ENCODE data around the gene ALG3. TPM values are rescaled to one million over a fixed set of nuclear protein-coding genes. Genes with fewer than 3 reads are reported as not detected.

Gene ALG3
- total RNA-seq, 4 donors from 2014 or later: 38.9 to 79.5 (median 58.7) TPM

DNA sequence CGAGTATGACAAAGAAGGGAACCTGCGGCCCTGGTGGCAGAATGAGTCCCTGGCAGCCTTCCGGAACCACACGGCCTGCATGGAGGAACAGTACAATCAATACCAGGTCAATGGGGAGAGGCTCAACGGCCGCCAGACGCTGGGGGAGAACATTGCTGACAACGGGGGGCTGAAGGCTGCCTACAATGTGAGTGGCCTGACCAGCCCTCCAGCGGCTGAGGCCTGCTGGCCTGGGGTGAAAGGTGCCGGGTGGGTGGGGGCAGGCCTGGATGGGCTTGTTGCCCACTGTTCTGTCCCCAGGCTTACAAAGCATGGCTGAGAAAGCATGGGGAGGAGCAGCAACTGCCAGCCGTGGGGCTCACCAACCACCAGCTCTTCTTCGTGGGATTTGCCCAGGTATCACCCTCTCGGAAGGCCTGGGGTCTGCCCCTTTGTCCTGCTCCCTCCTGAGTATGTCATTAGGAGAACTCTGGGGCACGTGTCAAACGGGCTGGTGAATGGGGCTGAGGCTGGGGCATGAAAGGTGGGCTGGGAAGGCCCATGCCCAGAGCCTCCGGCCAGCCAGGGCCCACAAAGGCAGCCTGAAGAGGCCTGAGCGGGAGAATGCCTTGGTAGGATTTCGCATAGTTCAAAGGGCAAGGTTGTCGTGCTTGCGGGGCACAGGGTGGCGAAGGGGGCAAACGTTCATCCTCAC, 42.4 kb upstream of the ALG3 start:
- H3K27me3 ChIP-seq: peaks cover 0 to 32% of the 10 kb centered on the region in 2 donors
- H3K9me3 ChIP-seq: no peaks in the 10 kb centered on the region
- H3K27ac ChIP-seq: no peak overlapping the region
- H3K36me3 ChIP-seq: no peaks in the 10 kb centered on the region
- no peak for DNase-seq (ENCODE audit: low spot score in 2 of 2)
- no peak for TF ChIP-seq POLR2A (IDR thresholded peaks at IDR 0.05)
- no peak for TF ChIP-seq EP300 (IDR thresholded peaks at IDR 0.05)
- TF ChIP-seq, protein P1, sequence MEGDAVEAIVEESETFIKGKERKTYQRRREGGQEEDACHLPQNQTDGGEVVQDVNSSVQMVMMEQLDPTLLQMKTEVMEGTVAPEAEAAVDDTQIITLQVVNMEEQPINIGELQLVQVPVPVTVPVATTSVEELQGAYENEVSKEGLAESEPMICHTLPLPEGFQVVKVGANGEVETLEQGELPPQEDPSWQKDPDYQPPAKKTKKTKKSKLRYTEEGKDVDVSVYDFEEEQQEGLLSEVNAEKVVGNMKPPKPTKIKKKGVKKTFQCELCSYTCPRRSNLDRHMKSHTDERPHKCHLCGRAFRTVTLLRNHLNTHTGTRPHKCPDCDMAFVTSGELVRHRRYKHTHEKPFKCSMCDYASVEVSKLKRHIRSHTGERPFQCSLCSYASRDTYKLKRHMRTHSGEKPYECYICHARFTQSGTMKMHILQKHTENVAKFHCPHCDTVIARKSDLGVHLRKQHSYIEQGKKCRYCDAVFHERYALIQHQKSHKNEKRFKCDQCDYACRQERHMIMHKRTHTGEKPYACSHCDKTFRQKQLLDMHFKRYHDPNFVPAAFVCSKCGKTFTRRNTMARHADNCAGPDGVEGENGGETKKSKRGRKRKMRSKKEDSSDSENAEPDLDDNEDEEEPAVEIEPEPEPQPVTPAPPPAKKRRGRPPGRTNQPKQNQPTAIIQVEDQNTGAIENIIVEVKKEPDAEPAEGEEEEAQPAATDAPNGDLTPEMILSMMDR (IDR thresholded peaks at IDR 0.05): no peak
- no peak overlapping the region for H3K4me3 ChIP-seq
- WGBS, 2 donors: 84 to 88% methylated on average over 14 to 21 of the region's 22 CpGs
- peaks cover 0 to 4% (median 0%) of the 10 kb centered on the region in 4 donors for H3K4me1 ChIP-seq

DNA sequence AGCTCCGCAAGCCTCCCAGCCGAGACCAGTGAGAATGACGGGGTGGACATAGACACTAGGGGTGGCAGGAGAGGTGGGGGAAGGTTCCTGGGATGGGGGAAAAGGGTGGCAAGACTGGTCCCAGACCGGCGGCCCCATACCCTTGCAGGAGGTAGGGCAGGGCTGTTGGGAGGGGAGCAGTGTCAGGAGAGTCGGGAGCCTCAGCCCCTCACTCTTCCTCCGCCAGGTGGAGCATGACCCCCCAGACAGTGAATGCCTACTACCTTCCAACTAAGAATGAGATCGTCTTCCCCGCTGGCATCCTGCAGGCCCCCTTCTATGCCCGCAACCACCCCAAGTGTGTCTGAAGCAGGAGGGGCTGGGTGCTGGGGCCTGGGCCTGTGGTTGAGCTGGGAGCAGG, 41.6 kb upstream of the ALG3 start:
- peaks cover 0 to 41% of the 10 kb centered on the region in 2 donors for H3K27me3 ChIP-seq
- H3K4me3 ChIP-seq: no peak overlapping the region
- TF ChIP-seq, protein P1 (IDR thresholded peaks at IDR 0.05): no peak
- TF ChIP-seq POLR2A (IDR thresholded peaks at IDR 0.05) (no peak), EP300 (IDR thresholded peaks at IDR 0.05) (no peak)
- DNase-seq (ENCODE audit: low spot score in 2 of 2): no peak
- no peaks in the 10 kb centered on the region for H3K9me3 ChIP-seq
- peaks cover 0 to 4% (median 0%) of the 10 kb centered on the region in 4 donors for H3K4me1 ChIP-seq
- H3K27ac ChIP-seq: no peak overlapping the region
- H3K36me3 ChIP-seq: no peaks in the 10 kb centered on the region
- 84 to 93% methylated on average over 10 of the region's 10 CpGs for WGBS, 2 donors

DNA sequence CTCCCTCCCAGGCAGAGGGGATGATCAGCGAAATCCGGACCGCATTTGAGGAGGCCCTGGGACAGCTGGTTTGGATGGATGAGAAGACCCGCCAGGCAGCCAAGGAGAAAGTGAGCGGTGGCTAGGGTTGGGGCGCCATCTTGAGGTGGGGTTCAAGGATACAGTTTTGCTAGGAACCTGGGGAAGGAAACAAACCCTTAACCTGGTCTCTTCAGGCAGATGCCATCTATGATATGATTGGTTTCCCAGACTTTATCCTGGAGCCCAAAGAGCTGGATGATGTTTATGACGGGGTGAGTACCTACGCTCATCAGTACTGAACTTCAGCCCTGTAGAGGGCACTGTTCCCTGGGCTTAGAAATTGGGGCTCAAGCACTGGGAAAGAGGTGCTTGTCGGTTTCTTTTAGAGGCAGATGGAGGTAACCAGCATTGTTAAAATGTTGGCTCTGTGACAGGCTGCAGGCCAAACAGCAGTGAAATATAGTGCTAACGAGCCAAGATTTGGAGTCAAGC, 40.7 kb upstream of the ALG3 start:
- DNase-seq (ENCODE audit: low spot score in 2 of 2): peak in 1 of 2 donors; percentile 37

DNA sequence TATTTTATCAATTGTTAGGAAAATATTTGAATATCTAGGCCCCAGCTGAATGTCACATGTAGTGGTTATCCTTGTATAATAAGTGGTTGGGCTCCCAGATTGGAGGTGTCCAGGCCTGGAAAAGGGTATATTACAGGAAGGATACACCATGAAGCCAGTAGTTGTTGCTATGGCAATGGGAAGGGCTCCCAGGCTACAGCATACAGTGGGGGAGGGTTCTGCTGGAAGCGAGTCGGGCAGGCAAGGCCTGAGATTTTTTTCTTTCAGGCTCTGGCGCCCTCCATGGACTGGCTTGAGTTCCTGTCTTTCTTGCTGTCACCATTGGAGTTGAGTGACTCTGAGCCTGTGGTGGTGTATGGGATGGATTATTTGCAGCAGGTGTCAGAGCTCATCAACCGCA, 35.9 kb upstream of the ALG3 start:
- WGBS, 2 donors: 14 to 17% methylated on average over 4 of the region's 4 CpGs
- DNase-seq (ENCODE audit: low spot score in 2 of 2): no peak
- TF ChIP-seq EP300 (IDR thresholded peaks at IDR 0.05) (no peak), POLR2A (IDR thresholded peaks at IDR 0.05) (no peak)
- TF ChIP-seq, protein P1 (IDR thresholded peaks at IDR 0.05): no peak
- H3K4me3 ChIP-seq: no peak overlapping the region
- no peaks in the 10 kb centered on the region for H3K9me3 ChIP-seq
- H3K4me1 ChIP-seq: peaks cover 0 to 4% (median 0%) of the 10 kb centered on the region in 4 donors
- H3K27ac ChIP-seq: no peak overlapping the region
- H3K36me3 ChIP-seq: no peaks in the 10 kb centered on the region
- peaks cover 0 to 42% of the 10 kb centered on the region in 2 donors for H3K27me3 ChIP-seq

More for the DNA sequence above, 40.7 kb upstream of the ALG3 start:
- TF ChIP-seq, protein P1 (IDR thresholded peaks at IDR 0.05): peak in 4 of 5 experiments; percentile 33 to 56 (median 39)
- no peak for TF ChIP-seq EP300 (IDR thresholded peaks at IDR 0.05)
- TF ChIP-seq POLR2A (IDR thresholded peaks at IDR 0.05): no peak
- no peaks in the 10 kb centered on the region for H3K9me3 ChIP-seq
- no peak overlapping the region for H3K4me3 ChIP-seq
- H3K27ac ChIP-seq: no peak overlapping the region
- 8 to 10% methylated on average over 10 of the region's 10 CpGs for WGBS, 2 donors
- H3K36me3 ChIP-seq: no peaks in the 10 kb centered on the region
- peaks cover 0 to 48% of the 10 kb centered on the region in 2 donors for H3K27me3 ChIP-seq
- peaks cover 0 to 4% (median 0%) of the 10 kb centered on the region in 4 donors for H3K4me1 ChIP-seq

GRCh38 chr3:184283681-184284080, 34.9 kb upstream of the ALG3 start:
- no peaks in the 10 kb centered on the region for H3K4me1 ChIP-seq
- DNase-seq (ENCODE audit: low spot score in 2 of 2): no peak
- WGBS, 2 donors: 92 to 93% methylated on average over 7 to 8 of the region's 8 CpGs
- TF ChIP-seq, protein P1 (IDR thresholded peaks at IDR 0.05): no peak
- no peak for TF ChIP-seq POLR2A (IDR thresholded peaks at IDR 0.05)
- no peak for TF ChIP-seq EP300 (IDR thresholded peaks at IDR 0.05)
- H3K36me3 ChIP-seq: no peaks in the 10 kb centered on the region
- H3K4me3 ChIP-seq: no peak overlapping the region
- peaks cover 0 to 31% of the 10 kb centered on the region in 2 donors for H3K27me3 ChIP-seq
- H3K9me3 ChIP-seq: no peaks in the 10 kb centered on the region
- no peak overlapping the region for H3K27ac ChIP-seq

All from tibial nerve (tissue), 4 donors.